CD8-positive, alpha-beta memory T cell (primary cell): ENCODE data around the gene ASH1L. TPM values are rescaled to one million over a fixed set of nuclear protein-coding genes. Genes with fewer than 3 reads are reported as not detected.

ENCODE experiments used
- CTCF ChIA-PET: fragments of 350-600 bp; sonication (Branson Sonifier 250); formaldehyde crosslinking; loops from one replicate; lab custom pipeline; 2021; ENCODE audit warnings: antibody characterized with exemption; lab: Charles Lee
- POLR2A ChIA-PET: fragments of 350-600 bp; sonication (Branson Sonifier 250); formaldehyde crosslinking; loops from one replicate; lab custom pipeline; 2021; ENCODE audit warnings: antibody characterized with exemption; lab: Charles Lee
- DNase-seq, 5 donors: peaks; one replicate each; pipeline versions ENCODE4 v3.0.0 to v3.0.0-alpha.2; 2020 to 2022; ENCODE audit warnings: mixed read lengths in 1 of 5
- H3K27ac ChIP-seq: one replicate; pipeline ENCODE4 v1.7.0; 2013; ENCODE audit warnings: low read depth, mild to moderate bottlenecking, low read length, moderate library complexity
- H3K27me3 ChIP-seq: 2 replicates; pipeline ENCODE4 v1.7.0; 2013; ENCODE audit warnings: low read length, mild to moderate bottlenecking; ENCODE audit not compliant: insufficient read depth, poor library complexity, severe bottlenecking
- H3K36me3 ChIP-seq: 2 replicates; pipeline ENCODE4 v1.7.0; 2013; ENCODE audit warnings: mild to moderate bottlenecking, low read length, moderate library complexity; ENCODE audit not compliant: insufficient read depth
- H3K4me1 ChIP-seq: 2 replicates; pipeline ENCODE4 v1.7.0; 2013; ENCODE audit warnings: mild to moderate bottlenecking, low read length, moderate library complexity; ENCODE audit not compliant: insufficient read depth
- H3K4me3 ChIP-seq: 2 replicates; pipeline ENCODE4 v1.7.0; 2013; ENCODE audit warnings: mild to moderate bottlenecking, low read length
- H3K9me3 ChIP-seq: 2 replicates; pipeline ENCODE4 v1.7.0; 2013; ENCODE audit warnings: mild to moderate bottlenecking, low read length
- H3K27ac Mint-ChIP-seq, 8 donors: one replicate each; pipeline ENCODE4 v1.8.0; 2020 to 2021; ENCODE audit warnings: mixed read lengths in 8 of 8, mild to moderate bottlenecking in 6 of 8, inconsistent platforms in 3 of 8, moderate library complexity in 3 of 8
- H3K27me3 Mint-ChIP-seq, 2 donors: one replicate each; pipeline ENCODE4 v1.8.0; 2020 to 2021; ENCODE audit warnings: mixed read lengths in 2 of 2, mild to moderate bottlenecking in 1 of 2, moderate library complexity in 1 of 2
- H3K36me3 Mint-ChIP-seq, 3 donors: one replicate each; pipeline ENCODE4 v1.8.0; 2020 to 2021; ENCODE audit warnings: mixed read lengths in 3 of 3, inconsistent platforms in 1 of 3, mild to moderate bottlenecking in 1 of 3
- H3K4me1 Mint-ChIP-seq, 3 donors: one replicate each; pipeline ENCODE4 v1.8.0; 2020 to 2021; ENCODE audit warnings: mixed read lengths in 3 of 3, inconsistent platforms in 1 of 3, mild to moderate bottlenecking in 1 of 3
- H3K4me3 Mint-ChIP-seq, 7 donors: one replicate each; pipeline ENCODE4 v1.8.0; 2020 to 2021; ENCODE audit warnings: mixed read lengths in 7 of 7, mild to moderate bottlenecking in 6 of 7, moderate library complexity in 4 of 7, inconsistent platforms in 2 of 7
- H3K9me3 Mint-ChIP-seq, 5 donors: one replicate each; pipeline ENCODE4 v1.8.0; 2020 to 2022; ENCODE audit warnings: mixed read lengths in 5 of 5, mild to moderate bottlenecking in 3 of 5, moderate library complexity in 2 of 5, inconsistent platforms in 1 of 5
- polyA plus RNA-seq: library from polyadenylated mRNA; unstranded; fragments of 300-500 nt; fragmentation: Illumina TruSeq; gene quantifications from one replicate; pipeline ENCODE4 v1.2.3, GENCODE V29; 2021
- total RNA-seq, 2 experiments: library from RNA; stranded (reverse); gene quantifications; one replicate each; pipeline ENCODE4 v1.2.3, GENCODE V29; 2021

The ASH1L gene
- total and polyA plus RNA-seq, 3 experiments from 2014 or later, result 25.7 to 30.5 (median 29.7) TPM

- Histone ChIP-seq H3K4me3 (no peak overlapping the region), H3K9me3 (no peaks in the 10 kb centered on the region), H3K36me3 (peaks cover 23% of the 10 kb centered on the region), H3K4me1 (no peaks in the 10 kb centered on the region), H3K27me3 (no peaks in the 10 kb centered on the region), H3K27ac (no peak overlapping the region)
- H3K4me3 Mint-ChIP-seq, result no peak overlapping the region
- POLR2A ChIA-PET, result interaction anchor here (0.6 kb wide), 1 partner anchor 29 kb away, joined by 3 read pairs; no protein-coding TSS in a partner anchor
- H3K27ac Mint-ChIP-seq, result no peak overlapping the region
- H3K9me3 Mint-ChIP-seq, result no peaks in the 10 kb centered on the region
- CTCF ChIA-PET, result no interaction called here
- H3K27me3 Mint-ChIP-seq, result no peaks in the 10 kb centered on the region
- peaks cover 18 to 26% (median 18%) of the 10 kb centered on the region in 3 donors for H3K4me1 Mint-ChIP-seq
- no peak for DNase-seq
- peaks cover 0 to 48% (median 23%) of the 10 kb centered on the region in 3 donors for H3K36me3 Mint-ChIP-seq
Observed at GRCh38 chr1:155481741-155482241, 80.8 kb downstream of the ASH1L start.

- Histone ChIP-seq H3K36me3 (peaks cover 23% of the 10 kb centered on the region), H3K27ac (no peak overlapping the region), H3K27me3 (no peaks in the 10 kb centered on the region), H3K4me1 (no peaks in the 10 kb centered on the region), H3K4me3 (no peak overlapping the region), H3K9me3 (no peaks in the 10 kb centered on the region)
- DNase-seq, result no peak
- ChIA-PET CTCF (no interaction called here), POLR2A (no interaction called here)
- peak overlapping the region in 2 of 8 donors; percentile 17 to 43 for H3K27ac Mint-ChIP-seq
- peaks cover 15 to 30% (median 20%) of the 10 kb centered on the region in 3 donors for H3K4me1 Mint-ChIP-seq
- H3K27me3 Mint-ChIP-seq, result no peaks in the 10 kb centered on the region
- H3K9me3 Mint-ChIP-seq, result no peaks in the 10 kb centered on the region
- H3K36me3 Mint-ChIP-seq, result peaks cover 5 to 54% (median 27%) of the 10 kb centered on the region in 3 donors
- peak overlapping the region in 1 of 7 donors; percentile 7 for H3K4me3 Mint-ChIP-seq
Observed at GRCh38 chr1:155479205-155479604, 83.4 kb downstream of the ASH1L start.

- H3K27me3 Mint-ChIP-seq, result no peaks in the 10 kb centered on the region
- Histone ChIP-seq H3K9me3 (no peaks in the 10 kb centered on the region), H3K27me3 (no peaks in the 10 kb centered on the region), H3K4me3 (no peak overlapping the region), H3K27ac (no peak overlapping the region), H3K4me1 (no peaks in the 10 kb centered on the region), H3K36me3 (peaks cover 23% of the 10 kb centered on the region)
- no peak overlapping the region for H3K4me3 Mint-ChIP-seq
- H3K9me3 Mint-ChIP-seq, result no peaks in the 10 kb centered on the region
- POLR2A ChIA-PET, result no interaction called here
- peaks cover 15 to 27% (median 22%) of the 10 kb centered on the region in 3 donors for H3K4me1 Mint-ChIP-seq
- CTCF ChIA-PET, result interaction anchor here (0.7 kb wide), 1 partner anchor 17 kb away, joined by 3 read pairs; no protein-coding TSS in a partner anchor
- H3K36me3 Mint-ChIP-seq, result peaks cover 5 to 56% (median 27%) of the 10 kb centered on the region in 3 donors
- H3K27ac Mint-ChIP-seq, result peak overlapping the region in 1 of 8 donors; percentile 26
- DNase-seq, result no peak
Observed at GRCh38 chr1:155478270-155478852, 84.2 kb downstream of the ASH1L start.

GRCh38 chr1:155474146-155474545, 88.5 kb downstream of the ASH1L start:
- POLR2A ChIA-PET, result no interaction called here
- H3K27me3 Mint-ChIP-seq, result no peaks in the 10 kb centered on the region
- Histone ChIP-seq H3K27me3 (no peaks in the 10 kb centered on the region), H3K36me3 (no peaks in the 10 kb centered on the region), H3K4me3 (no peak overlapping the region), H3K27ac (no peak overlapping the region), H3K4me1 (no peaks in the 10 kb centered on the region), H3K9me3 (peaks cover 5% of the 10 kb centered on the region)
- peaks cover 25 to 31% (median 30%) of the 10 kb centered on the region in 3 donors for H3K4me1 Mint-ChIP-seq
- H3K36me3 Mint-ChIP-seq, result peaks cover 25 to 55% (median 32%) of the 10 kb centered on the region in 3 donors
- CTCF ChIA-PET, result no interaction called here
- no peak overlapping the region for H3K4me3 Mint-ChIP-seq
- H3K9me3 Mint-ChIP-seq, result peaks cover 0 to 15% (median 9%) of the 10 kb centered on the region in 5 donors
- DNase-seq, result no peak
- H3K27ac Mint-ChIP-seq, result no peak overlapping the region

- H3K4me1 ChIP-seq, result no peaks in the 10 kb centered on the region
- Mint-ChIP-seq H3K9me3 (peaks cover 0 to 15% (median 9%) of the 10 kb centered on the region in 5 donors), H3K27ac (peak overlapping the region in 1 of 8 donors; percentile 43), H3K27me3 (no peaks in the 10 kb centered on the region), H3K4me3 (no peak overlapping the region), H3K36me3 (peaks cover 21 to 49% (median 32%) of the 10 kb centered on the region in 3 donors), H3K4me1 (peaks cover 28 to 39% (median 37%) of the 10 kb centered on the region in 3 donors)
- no peaks in the 10 kb centered on the region for H3K27me3 ChIP-seq
- no peak for DNase-seq
- ChIA-PET CTCF (no interaction called here), POLR2A (interaction anchor here (0.5 kb wide), 1 partner anchor 18 kb away, joined by 4 read pairs; no protein-coding TSS in a partner anchor)
- no peak overlapping the region for H3K27ac ChIP-seq
- no peak overlapping the region for H3K4me3 ChIP-seq
- peaks cover 5% of the 10 kb centered on the region for H3K9me3 ChIP-seq
- no peaks in the 10 kb centered on the region for H3K36me3 ChIP-seq
Observed at GRCh38 chr1:155473151-155473821, 89.3 kb downstream of the ASH1L start.

GRCh38 chr1:155472491-155473083, 90.0 kb downstream of the ASH1L start:
- no peaks in the 10 kb centered on the region for H3K27me3 ChIP-seq
- no peaks in the 10 kb centered on the region for H3K27me3 Mint-ChIP-seq
- peaks cover 5% of the 10 kb centered on the region for H3K9me3 ChIP-seq
- H3K4me1 ChIP-seq, result peaks cover 5% of the 10 kb centered on the region
- no peak overlapping the region for H3K4me3 Mint-ChIP-seq
- no peaks in the 10 kb centered on the region for H3K36me3 ChIP-seq
- no peak overlapping the region for H3K4me3 ChIP-seq
- ChIA-PET CTCF (interaction anchor here (0.9 kb wide), 1 partner anchor 222 kb away, joined by 3 read pairs; no protein-coding TSS in a partner anchor), POLR2A (interaction anchor here (0.5 kb wide), 1 partner anchor 18 kb away, joined by 4 read pairs; no protein-coding TSS in a partner anchor)
- H3K27ac Mint-ChIP-seq, result peak overlapping the region in 1 of 8 donors; percentile 80
- no peak overlapping the region for H3K27ac ChIP-seq
- peaks cover 32 to 46% (median 41%) of the 10 kb centered on the region in 3 donors for H3K4me1 Mint-ChIP-seq
- DNase-seq, result no peak
- H3K36me3 Mint-ChIP-seq, result peaks cover 19 to 45% (median 32%) of the 10 kb centered on the region in 3 donors
- peaks cover 0 to 15% (median 9%) of the 10 kb centered on the region in 5 donors for H3K9me3 Mint-ChIP-seq

- H3K27ac ChIP-seq, result no peak overlapping the region
- H3K4me1 ChIP-seq, result peaks cover 12% of the 10 kb centered on the region
- H3K27me3 ChIP-seq, result no peaks in the 10 kb centered on the region
- Mint-ChIP-seq H3K27me3 (no peaks in the 10 kb centered on the region), H3K9me3 (peaks cover 0 to 15% (median 9%) of the 10 kb centered on the region in 5 donors), H3K27ac (peak overlapping the region in 1 of 8 donors; percentile 54), H3K4me1 (peaks cover 39 to 53% (median 48%) of the 10 kb centered on the region in 3 donors), H3K4me3 (no peak overlapping the region), H3K36me3 (peaks cover 21 to 45% (median 32%) of the 10 kb centered on the region in 3 donors)
- no peaks in the 10 kb centered on the region for H3K36me3 ChIP-seq
- no peak for DNase-seq
- POLR2A ChIA-PET, result no interaction called here
- H3K4me3 ChIP-seq, result no peak overlapping the region
- H3K9me3 ChIP-seq, result peaks cover 5% of the 10 kb centered on the region
- CTCF ChIA-PET, result interaction anchor here (0.9 kb wide), 1 partner anchor 221 kb away, joined by 3 read pairs; no protein-coding TSS in a partner anchor
Observed at GRCh38 chr1:155471891-155472290, 90.7 kb downstream of the ASH1L start.
